ENCODE data around the gene ASCC3. TPM values are rescaled to one million over a fixed set of nuclear protein-coding genes. Genes with fewer than 3 reads are reported as not detected.

The ASCC3 gene
- polyA plus RNA-seq, 6 donors from 2014 or later: 15.7 to 28.6 (median 26.7) TPM

GRCh38 chr6:100721256-100721655 is 159.9 kb downstream of the ASCC3 start:
- Mint-ChIP-seq H3K9me3 (peaks cover 0 to 4% (median 0%) of the 10 kb centered on the region in 7 donors), H3K36me3 (peaks cover 14 to 15% of the 10 kb centered on the region in 2 donors), H3K4me1 (peaks cover 0 to 9% (median 9%) of the 10 kb centered on the region in 3 donors), H3K27me3 (no peaks in the 10 kb centered on the region), H3K27ac (no peak overlapping the region), H3K4me3 (no peak overlapping the region)
- DNase-seq (no peak), ATAC-seq (ENCODE audit: low read depth in 2 of 2) (no peak)

GRCh38 chr6:100719883-100720682 is 161.0 kb downstream of the ASCC3 start:
- ATAC-seq (ENCODE audit: low read depth in 2 of 2) (peak in 1 of 2 donors; percentile 25), DNase-seq (no peak)
- Mint-ChIP-seq H3K9me3 (peaks cover 0 to 4% (median 0%) of the 10 kb centered on the region in 7 donors), H3K36me3 (peaks cover 14 to 15% of the 10 kb centered on the region in 2 donors), H3K27me3 (no peaks in the 10 kb centered on the region), H3K4me1 (peaks cover 0 to 9% (median 9%) of the 10 kb centered on the region in 3 donors), H3K27ac (peak overlapping the region in 1 of 6 donors; percentile 75), H3K4me3 (peak overlapping the region in 1 of 8 donors; percentile 51)

- no peaks in the 10 kb centered on the region for H3K4me1 Mint-ChIP-seq
- DNase-seq: no peak
- no peaks in the 10 kb centered on the region for H3K9me3 Mint-ChIP-seq
- no peaks in the 10 kb centered on the region for H3K27me3 Mint-ChIP-seq
- H3K27ac Mint-ChIP-seq: peak overlapping the region in 1 of 6 donors; percentile 0
- no peak for ATAC-seq (ENCODE audit: low read depth in 2 of 2)
- H3K4me3 Mint-ChIP-seq: no peak overlapping the region
- peaks cover 6 to 16% of the 10 kb centered on the region in 2 donors for H3K36me3 Mint-ChIP-seq
These were observed 168.1 kb downstream of the ASCC3 start for GRCh38 chr6:100712997-100713396.

GRCh38 chr6:100706491-100706890 is 174.6 kb downstream of the ASCC3 start:
- Mint-ChIP-seq H3K4me3 (no peak overlapping the region), H3K36me3 (peaks cover 13 to 19% of the 10 kb centered on the region in 2 donors), H3K27me3 (no peaks in the 10 kb centered on the region), H3K9me3 (peaks cover 3 to 10% (median 9%) of the 10 kb centered on the region in 7 donors), H3K4me1 (no peaks in the 10 kb centered on the region), H3K27ac (no peak overlapping the region)
- DNase-seq: no peak
- ATAC-seq (ENCODE audit: low read depth in 2 of 2): no peak

GRCh38 chr6:100704961-100705360 is 176.2 kb downstream of the ASCC3 start:
- Mint-ChIP-seq H3K9me3 (peaks cover 8 to 23% (median 13%) of the 10 kb centered on the region in 7 donors), H3K36me3 (peaks cover 20 to 23% of the 10 kb centered on the region in 2 donors), H3K4me3 (no peak overlapping the region), H3K27ac (no peak overlapping the region), H3K27me3 (no peaks in the 10 kb centered on the region), H3K4me1 (no peaks in the 10 kb centered on the region)
- DNase-seq: no peak
- ATAC-seq (ENCODE audit: low read depth in 2 of 2): no peak

GRCh38 chr6:100701728-100702127 is 179.4 kb downstream of the ASCC3 start:
- Mint-ChIP-seq H3K27me3 (no peaks in the 10 kb centered on the region), H3K4me1 (peaks cover 0 to 6% (median 0%) of the 10 kb centered on the region in 3 donors), H3K27ac (no peak overlapping the region), H3K9me3 (peaks cover 8 to 32% (median 16%) of the 10 kb centered on the region in 7 donors), H3K36me3 (peaks cover 31 to 33% of the 10 kb centered on the region in 2 donors), H3K4me3 (no peak overlapping the region)
- DNase-seq: no peak
- no peak for ATAC-seq (ENCODE audit: low read depth in 2 of 2)

- Mint-ChIP-seq H3K4me3 (no peak overlapping the region), H3K27ac (no peak overlapping the region), H3K4me1 (peaks cover 0 to 6% (median 0%) of the 10 kb centered on the region in 3 donors), H3K27me3 (no peaks in the 10 kb centered on the region), H3K9me3 (peaks cover 8 to 32% (median 16%) of the 10 kb centered on the region in 7 donors), H3K36me3 (peaks cover 31 to 32% of the 10 kb centered on the region in 2 donors)
- ATAC-seq (ENCODE audit: low read depth in 2 of 2) (no peak), DNase-seq (no peak)
These were observed 181.1 kb downstream of the ASCC3 start for GRCh38 chr6:100700009-100700408.

GRCh38 chr6:100695445-100695844 is 185.7 kb downstream of the ASCC3 start:
- ATAC-seq (ENCODE audit: low read depth in 2 of 2) (no peak), DNase-seq (no peak)
- peaks cover 0 to 12% (median 6%) of the 10 kb centered on the region in 7 donors for H3K9me3 Mint-ChIP-seq
- H3K4me1 Mint-ChIP-seq: peaks cover 0 to 6% (median 0%) of the 10 kb centered on the region in 3 donors
- no peaks in the 10 kb centered on the region for H3K27me3 Mint-ChIP-seq
- H3K27ac Mint-ChIP-seq: peak overlapping the region in 1 of 6 donors; percentile 52
- H3K36me3 Mint-ChIP-seq: peaks cover 10 to 11% of the 10 kb centered on the region in 2 donors
- no peak overlapping the region for H3K4me3 Mint-ChIP-seq

- ATAC-seq (ENCODE audit: low read depth in 2 of 2): no peak
- Mint-ChIP-seq H3K27ac (peak overlapping the region in 1 of 6 donors; percentile 30), H3K36me3 (no peaks in the 10 kb centered on the region), H3K4me3 (no peak overlapping the region), H3K4me1 (no peaks in the 10 kb centered on the region), H3K9me3 (no peaks in the 10 kb centered on the region), H3K27me3 (no peaks in the 10 kb centered on the region)
- no peak for DNase-seq
These were observed 187.7 kb downstream of the ASCC3 start for GRCh38 chr6:100693249-100693927.

- no peaks in the 10 kb centered on the region for H3K4me1 Mint-ChIP-seq
- H3K9me3 Mint-ChIP-seq: no peaks in the 10 kb centered on the region
- DNase-seq (no peak), ATAC-seq (ENCODE audit: low read depth in 2 of 2) (no peak)
- no peak overlapping the region for H3K27ac Mint-ChIP-seq
- peaks cover 0 to 5% of the 10 kb centered on the region in 2 donors for H3K36me3 Mint-ChIP-seq
- no peak overlapping the region for H3K4me3 Mint-ChIP-seq
- H3K27me3 Mint-ChIP-seq: no peaks in the 10 kb centered on the region
These were observed 189.2 kb downstream of the ASCC3 start for GRCh38 chr6:100691972-100692371.

GRCh38 chr6:100686216-100686615 is 194.9 kb downstream of the ASCC3 start:
- H3K36me3 Mint-ChIP-seq: peaks cover 7 to 13% of the 10 kb centered on the region in 2 donors
- DNase-seq (no peak), ATAC-seq (ENCODE audit: low read depth in 2 of 2) (no peak)
- H3K4me1 Mint-ChIP-seq: no peaks in the 10 kb centered on the region
- no peak overlapping the region for H3K4me3 Mint-ChIP-seq
- peaks cover 0 to 2% (median 0%) of the 10 kb centered on the region in 7 donors for H3K9me3 Mint-ChIP-seq
- H3K27ac Mint-ChIP-seq: no peak overlapping the region
- no peaks in the 10 kb centered on the region for H3K27me3 Mint-ChIP-seq

GRCh38 chr6:100685747-100686146 is 195.4 kb downstream of the ASCC3 start:
- DNase-seq (no peak), ATAC-seq (ENCODE audit: low read depth in 2 of 2) (no peak)
- Mint-ChIP-seq H3K4me1 (no peaks in the 10 kb centered on the region), H3K27me3 (no peaks in the 10 kb centered on the region), H3K9me3 (peaks cover 0 to 2% (median 0%) of the 10 kb centered on the region in 7 donors), H3K36me3 (peaks cover 7 to 13% of the 10 kb centered on the region in 2 donors), H3K27ac (peak overlapping the region in 1 of 6 donors; percentile 56), H3K4me3 (no peak overlapping the region)

GRCh38 chr6:100680163-100680562 is 201.0 kb downstream of the ASCC3 start:
- no peaks in the 10 kb centered on the region for H3K27me3 Mint-ChIP-seq
- no peak overlapping the region for H3K4me3 Mint-ChIP-seq
- no peak overlapping the region for H3K27ac Mint-ChIP-seq
- DNase-seq (no peak), ATAC-seq (ENCODE audit: low read depth in 2 of 2) (no peak)
- no peaks in the 10 kb centered on the region for H3K4me1 Mint-ChIP-seq
- H3K9me3 Mint-ChIP-seq: no peaks in the 10 kb centered on the region
- peaks cover 0 to under 1% of the 10 kb centered on the region in 2 donors for H3K36me3 Mint-ChIP-seq

- Mint-ChIP-seq H3K27me3 (no peaks in the 10 kb centered on the region), H3K27ac (no peak overlapping the region), H3K4me3 (no peak overlapping the region), H3K36me3 (no peaks in the 10 kb centered on the region), H3K9me3 (no peaks in the 10 kb centered on the region), H3K4me1 (no peaks in the 10 kb centered on the region)
- no peak for ATAC-seq (ENCODE audit: low read depth in 2 of 2)
- DNase-seq: no peak
These were observed 203.1 kb downstream of the ASCC3 start for GRCh38 chr6:100678027-100678426.

Measured in naive B cell (primary cell).